Fibroblast of lung (primary cell): ENCODE data around the gene ERMP1.

ENCODE experiments used
- EZH2 ChIP-seq: IDR thresholded peaks from 2 replicates; pipeline ENCODE4 v1.5.1; 2012; ENCODE audit warnings: low read length, control low read depth, mild to moderate bottlenecking; ENCODE audit errors: missing control alignments
- TF ChIP-seq, protein P1 (sequence below), 2 donors: IDR thresholded peaks in 1 of 2; conservative IDR thresholded peaks in 1 of 2; 1 replicate in 1 of 2; 2 replicates in 1 of 2; pipeline ENCODE4 v1.5.1; 2011 to 2012; ENCODE audit warnings: low read length in 2 of 2, control low read depth in 1 of 2, inconsistent platforms in 1 of 2, low read depth in 1 of 2, mild to moderate bottlenecking in 1 of 2

- TF ChIP-seq, protein P1, sequence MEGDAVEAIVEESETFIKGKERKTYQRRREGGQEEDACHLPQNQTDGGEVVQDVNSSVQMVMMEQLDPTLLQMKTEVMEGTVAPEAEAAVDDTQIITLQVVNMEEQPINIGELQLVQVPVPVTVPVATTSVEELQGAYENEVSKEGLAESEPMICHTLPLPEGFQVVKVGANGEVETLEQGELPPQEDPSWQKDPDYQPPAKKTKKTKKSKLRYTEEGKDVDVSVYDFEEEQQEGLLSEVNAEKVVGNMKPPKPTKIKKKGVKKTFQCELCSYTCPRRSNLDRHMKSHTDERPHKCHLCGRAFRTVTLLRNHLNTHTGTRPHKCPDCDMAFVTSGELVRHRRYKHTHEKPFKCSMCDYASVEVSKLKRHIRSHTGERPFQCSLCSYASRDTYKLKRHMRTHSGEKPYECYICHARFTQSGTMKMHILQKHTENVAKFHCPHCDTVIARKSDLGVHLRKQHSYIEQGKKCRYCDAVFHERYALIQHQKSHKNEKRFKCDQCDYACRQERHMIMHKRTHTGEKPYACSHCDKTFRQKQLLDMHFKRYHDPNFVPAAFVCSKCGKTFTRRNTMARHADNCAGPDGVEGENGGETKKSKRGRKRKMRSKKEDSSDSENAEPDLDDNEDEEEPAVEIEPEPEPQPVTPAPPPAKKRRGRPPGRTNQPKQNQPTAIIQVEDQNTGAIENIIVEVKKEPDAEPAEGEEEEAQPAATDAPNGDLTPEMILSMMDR (conservative IDR thresholded peaks at IDR 0.05 in 1 of 2, IDR thresholded peaks at IDR 0.05 in 1 of 2; ENCODE audit: low read depth in 1 of 2, low read length in 2 of 2) = no peak
- TF ChIP-seq EZH2 = no peak
These were observed 82.3 kb downstream of the ERMP1 start for GRCh38 chr9:5750569-5750968.
